ENCODE results near the gene SYT1.

- TF ChIP-seq CTCF (IDR thresholded peaks at IDR 0.05; ENCODE audit: low read depth, low read length) (no peak), MYC (IDR thresholded peaks at IDR 0.05; ENCODE audit: low read depth, low read length) (no peak), POLR2A (IDR thresholded peaks at IDR 0.05; ENCODE audit: extremely low read depth, insufficient read length) (no peak), MAX (IDR thresholded peaks at IDR 0.05; ENCODE audit: low read depth, low read length) (no peak)
Observed at GRCh38 chr12:78994168-78994791, 129.7 kb downstream of the SYT1 start.
